PFSK-1 (cell line): Measurements from ENCODE around the gene EOGT.

Experiments used
- FOXP2 ChIP-seq: optimal IDR thresholded peaks from 2 replicates; pipeline ENCODE3; 2011; ENCODE audit warnings: borderline replicate concordance, control low read depth, inconsistent platforms; ENCODE audit not compliant: insufficient read depth; ENCODE audit errors: extremely low read length, extremely low read depth
- POLR2AphosphoS5 ChIP-seq: IDR thresholded peaks from 2 replicates; pipeline ENCODE4 v1.6.1; 2012; ENCODE audit warnings: low read depth, mild to moderate bottlenecking, control low read depth, low read length, moderate library complexity
- SIN3A ChIP-seq: IDR thresholded peaks from 2 replicates; pipeline ENCODE4 v1.6.1; 2012; ENCODE audit warnings: mild to moderate bottlenecking, low read length, moderate library complexity, borderline replicate concordance; ENCODE audit not compliant: insufficient read depth
- TAF1 ChIP-seq: IDR thresholded peaks from 2 replicates; pipeline ENCODE4 v1.6.1; 2012; ENCODE audit warnings: low read length, control low read depth, borderline replicate concordance; ENCODE audit not compliant: insufficient read depth
- TF ChIP-seq, protein P1 (sequence below), 2 experiments: IDR thresholded peaks; 2 replicates each; pipeline versions ENCODE4 v1.6.1 to v1.8.0; 2011 to 2012; ENCODE audit warnings: low read depth in 2 of 2, low read length in 2 of 2, control low read depth in 1 of 2, inconsistent platforms in 1 of 2, mild to moderate bottlenecking in 1 of 2, moderate library complexity in 1 of 2; ENCODE audit not compliant: insufficient read depth in 1 of 2

The EOGT gene

DNA sequence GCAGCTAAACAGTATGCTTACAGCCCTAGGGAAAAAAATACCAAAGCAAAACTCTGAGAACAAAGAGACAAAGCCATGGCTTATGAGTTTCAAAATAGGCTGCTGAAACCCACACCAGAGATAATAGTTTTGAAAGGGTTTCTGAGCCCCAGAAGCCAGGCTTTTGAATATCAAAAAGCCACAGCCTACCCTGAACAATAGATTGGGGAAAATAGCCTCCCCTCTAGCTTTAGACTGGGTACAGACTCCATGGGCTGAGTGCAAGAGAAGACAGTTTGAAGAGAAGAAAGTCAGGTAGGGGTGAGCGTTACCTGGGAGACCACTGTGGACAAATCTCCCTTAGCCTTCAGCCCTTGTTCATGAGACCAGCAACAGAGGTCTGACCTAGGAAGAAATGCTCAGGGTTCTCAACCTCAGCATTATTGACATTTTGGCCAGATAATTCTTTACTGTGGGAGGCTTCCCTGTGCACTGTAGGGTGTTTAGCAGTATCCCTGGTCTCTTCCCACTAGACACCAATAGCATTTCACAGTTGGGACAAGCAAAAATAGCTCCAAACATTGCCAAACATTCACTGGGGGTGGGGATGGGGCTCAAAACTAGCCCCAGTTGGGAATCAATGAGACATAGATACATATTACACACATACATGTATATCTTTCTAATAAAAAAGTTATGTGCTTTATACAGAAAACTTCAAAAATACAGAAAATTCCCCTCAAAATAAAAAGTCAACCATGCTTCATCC lies 69.6 kb downstream of the EOGT start:
- TF ChIP-seq POLR2AphosphoS5 (no peak), SIN3A (no peak), FOXP2 (no peak), TAF1 (no peak)
- TF ChIP-seq, protein P1, sequence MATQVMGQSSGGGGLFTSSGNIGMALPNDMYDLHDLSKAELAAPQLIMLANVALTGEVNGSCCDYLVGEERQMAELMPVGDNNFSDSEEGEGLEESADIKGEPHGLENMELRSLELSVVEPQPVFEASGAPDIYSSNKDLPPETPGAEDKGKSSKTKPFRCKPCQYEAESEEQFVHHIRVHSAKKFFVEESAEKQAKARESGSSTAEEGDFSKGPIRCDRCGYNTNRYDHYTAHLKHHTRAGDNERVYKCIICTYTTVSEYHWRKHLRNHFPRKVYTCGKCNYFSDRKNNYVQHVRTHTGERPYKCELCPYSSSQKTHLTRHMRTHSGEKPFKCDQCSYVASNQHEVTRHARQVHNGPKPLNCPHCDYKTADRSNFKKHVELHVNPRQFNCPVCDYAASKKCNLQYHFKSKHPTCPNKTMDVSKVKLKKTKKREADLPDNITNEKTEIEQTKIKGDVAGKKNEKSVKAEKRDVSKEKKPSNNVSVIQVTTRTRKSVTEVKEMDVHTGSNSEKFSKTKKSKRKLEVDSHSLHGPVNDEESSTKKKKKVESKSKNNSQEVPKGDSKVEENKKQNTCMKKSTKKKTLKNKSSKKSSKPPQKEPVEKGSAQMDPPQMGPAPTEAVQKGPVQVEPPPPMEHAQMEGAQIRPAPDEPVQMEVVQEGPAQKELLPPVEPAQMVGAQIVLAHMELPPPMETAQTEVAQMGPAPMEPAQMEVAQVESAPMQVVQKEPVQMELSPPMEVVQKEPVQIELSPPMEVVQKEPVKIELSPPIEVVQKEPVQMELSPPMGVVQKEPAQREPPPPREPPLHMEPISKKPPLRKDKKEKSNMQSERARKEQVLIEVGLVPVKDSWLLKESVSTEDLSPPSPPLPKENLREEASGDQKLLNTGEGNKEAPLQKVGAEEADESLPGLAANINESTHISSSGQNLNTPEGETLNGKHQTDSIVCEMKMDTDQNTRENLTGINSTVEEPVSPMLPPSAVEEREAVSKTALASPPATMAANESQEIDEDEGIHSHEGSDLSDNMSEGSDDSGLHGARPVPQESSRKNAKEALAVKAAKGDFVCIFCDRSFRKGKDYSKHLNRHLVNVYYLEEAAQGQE (IDR thresholded peaks at IDR 0.05; ENCODE audit: insufficient read depth in 1 of 2, low read depth in 2 of 2, low read length in 2 of 2), result no peak

DNA sequence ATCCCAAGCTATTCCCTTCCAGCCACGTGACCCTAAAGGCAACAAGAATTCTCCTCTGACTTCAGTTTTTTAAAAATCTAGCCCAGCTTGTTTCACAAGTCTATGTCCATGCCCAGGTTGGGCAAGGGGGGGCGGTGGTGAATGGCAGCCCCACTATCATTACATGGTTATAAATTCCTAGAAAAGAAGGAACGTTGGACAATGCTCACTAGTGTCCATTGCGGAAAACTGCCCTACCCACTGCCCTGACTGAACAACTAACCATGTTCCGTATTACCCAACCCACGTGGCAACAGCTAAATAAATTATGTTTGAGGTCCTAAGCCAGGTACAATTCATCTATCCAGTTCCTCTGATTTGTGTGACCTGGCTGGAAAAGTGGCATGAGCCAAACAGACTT lies 72.4 kb downstream of the EOGT start:
- TF ChIP-seq FOXP2, result no peak
- TF ChIP-seq, protein P1 (IDR thresholded peaks at IDR 0.05; ENCODE audit: insufficient read depth in 1 of 2, low read depth in 2 of 2, low read length in 2 of 2), result no peak
- no peak for TF ChIP-seq TAF1
- no peak for TF ChIP-seq SIN3A

DNA sequence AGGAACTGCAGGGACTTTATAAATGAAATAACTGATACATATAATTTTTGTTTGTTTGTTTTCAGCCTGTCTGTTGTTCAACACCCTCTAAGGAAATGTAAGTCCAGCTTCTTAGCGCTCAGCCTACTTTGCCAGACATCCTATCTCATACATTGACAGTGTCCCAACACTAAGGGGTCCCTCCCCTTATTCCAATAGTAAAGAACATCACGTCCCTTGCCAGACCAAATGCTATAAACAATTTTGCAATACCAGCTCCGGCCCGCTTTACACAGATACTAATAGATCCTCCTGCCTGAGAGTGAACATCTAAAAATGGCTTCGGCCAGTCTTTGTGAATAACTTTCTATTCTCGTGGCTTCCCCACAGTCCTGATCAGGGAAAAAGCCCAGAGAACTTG lies 76.6 kb downstream of the EOGT start:
- TF ChIP-seq SIN3A, result no peak
- TF ChIP-seq FOXP2, result no peak
- TF ChIP-seq, protein P1 (IDR thresholded peaks at IDR 0.05; ENCODE audit: insufficient read depth in 1 of 2, low read depth in 2 of 2, low read length in 2 of 2), result no peak
- no peak for TF ChIP-seq POLR2AphosphoS5
- TF ChIP-seq TAF1, result no peak

DNA sequence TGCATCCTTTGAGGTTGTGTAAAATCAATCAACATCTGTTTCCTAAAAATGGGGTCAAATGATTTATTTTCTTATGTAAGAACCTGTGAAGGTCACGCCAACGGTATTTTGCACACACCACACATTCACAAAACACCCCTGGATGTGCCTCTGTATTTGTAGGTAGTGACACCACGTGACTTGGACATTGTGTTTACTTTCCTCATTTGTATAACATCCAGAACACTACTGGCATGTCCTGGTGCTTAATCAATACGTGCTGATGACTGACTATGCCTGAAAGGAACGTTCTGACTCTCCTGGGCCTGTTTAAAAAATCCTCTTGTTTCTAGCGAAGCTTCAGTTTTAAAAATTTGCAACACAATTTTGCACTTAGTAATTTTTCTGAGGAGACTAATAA lies 77.7 kb downstream of the EOGT start:
- TF ChIP-seq, protein P1 (IDR thresholded peaks at IDR 0.05; ENCODE audit: insufficient read depth in 1 of 2, low read depth in 2 of 2, low read length in 2 of 2), result no peak
- no peak for TF ChIP-seq SIN3A
